H9 (cell line): Measurements from ENCODE around the gene TSTD2. TPM values are rescaled to one million over a fixed set of nuclear protein-coding genes. Genes with fewer than 3 reads are reported as not detected.

ENCODE experiments used
- DNase-seq: peaks from one replicate; pipeline ENCODE4 v3.0.0-alpha.2; 2017
- H2AFZ ChIP-seq: one replicate; pipeline ENCODE4 v1.6.1; 2013; ENCODE audit warnings: mild to moderate bottlenecking, low read length, control low read depth, moderate library complexity
- H2AK5ac ChIP-seq: 2 replicates; pipeline ENCODE4 v1.6.1; 2013; ENCODE audit warnings: low read length, control low read depth, mixed read lengths; ENCODE audit not compliant: insufficient read length
- H2BK120ac ChIP-seq: one replicate; pipeline ENCODE4 v1.6.1; 2013; ENCODE audit warnings: low read depth, mild to moderate bottlenecking, low read length, control low read depth, inconsistent platforms; ENCODE audit not compliant: poor library complexity, severe bottlenecking
- H2BK12ac ChIP-seq: 2 replicates; pipeline ENCODE4 v1.6.1; 2013; ENCODE audit warnings: low read length, control low read depth, mixed read lengths, low read depth; ENCODE audit not compliant: insufficient read length
- H2BK15ac ChIP-seq: 2 replicates; pipeline ENCODE4 v1.6.1; 2013; ENCODE audit warnings: low read depth, low read length, control low read depth
- H2BK20ac ChIP-seq: one replicate; pipeline ENCODE4 v1.6.1; 2013; ENCODE audit warnings: low read depth, mild to moderate bottlenecking, low read length, control low read depth, inconsistent platforms; ENCODE audit not compliant: poor library complexity, severe bottlenecking
- H2BK5ac ChIP-seq: 2 replicates; pipeline ENCODE4 v1.6.1; 2013; ENCODE audit warnings: low read length, control low read depth, mixed read lengths; ENCODE audit not compliant: insufficient read length
- H3K14ac ChIP-seq: 2 replicates; pipeline ENCODE4 v1.6.1; 2013; ENCODE audit warnings: low read length, control low read depth; ENCODE audit not compliant: insufficient read depth
- H3K18ac ChIP-seq: 2 replicates; pipeline ENCODE4 v1.6.1; 2013; ENCODE audit warnings: low read depth, mild to moderate bottlenecking, mixed read lengths, low read length, control low read depth; ENCODE audit not compliant: insufficient read length
- H3K23ac ChIP-seq: 2 replicates; pipeline ENCODE4 v1.6.1; 2013; ENCODE audit warnings: low read length, control low read depth, mixed read lengths, low read depth; ENCODE audit not compliant: insufficient read length
- H3K23me2 ChIP-seq: 2 replicates; pipeline ENCODE4 v1.6.1; 2013; ENCODE audit warnings: low read depth, mild to moderate bottlenecking, mixed read lengths, low read length, control low read depth; ENCODE audit not compliant: insufficient read length, poor library complexity, severe bottlenecking
- H3K27ac ChIP-seq: 2 replicates; pipeline ENCODE4 v1.5.1; 2013; ENCODE audit warnings: low read length, control low read depth, mixed read lengths, low read depth; ENCODE audit not compliant: insufficient read length
- H3K27me3 ChIP-seq: 2 replicates; pipeline ENCODE4 v1.6.1; 2013; ENCODE audit warnings: low read length, control low read depth, inconsistent platforms; ENCODE audit not compliant: insufficient read depth
- H3K4ac ChIP-seq: 2 replicates; pipeline ENCODE4 v1.6.1; 2013; ENCODE audit warnings: low read depth, mild to moderate bottlenecking, control low read depth, inconsistent platforms, low read length, moderate library complexity
- H3K4me1 ChIP-seq: 2 replicates; pipeline ENCODE4 v1.6.1; 2013; ENCODE audit warnings: low read length, control low read depth, inconsistent platforms; ENCODE audit not compliant: insufficient read depth
- H3K4me2 ChIP-seq: 2 replicates; pipeline ENCODE4 v1.6.1; 2013; ENCODE audit warnings: low read length, control low read depth, mixed read lengths; ENCODE audit not compliant: insufficient read length, insufficient read depth
- H3K56ac ChIP-seq: 2 replicates; pipeline ENCODE4 v1.6.1; 2013; ENCODE audit warnings: low read depth, mild to moderate bottlenecking, mixed read lengths, low read length, control low read depth; ENCODE audit not compliant: insufficient read length
- H3K79me1 ChIP-seq: 2 replicates; pipeline ENCODE4 v1.6.1; 2013; ENCODE audit warnings: low read depth, mild to moderate bottlenecking, moderate library complexity, low read length, control low read depth, inconsistent platforms; ENCODE audit not compliant: insufficient read depth, poor library complexity, severe bottlenecking
- H3K79me2 ChIP-seq: 2 replicates; pipeline ENCODE4 v1.6.1; 2013; ENCODE audit warnings: low read length, control low read depth, inconsistent platforms; ENCODE audit not compliant: insufficient read depth
- H3K9ac ChIP-seq: 2 replicates; pipeline ENCODE4 v1.6.1; 2013; ENCODE audit warnings: low read length, control low read depth, mixed read lengths; ENCODE audit not compliant: insufficient read length; ENCODE audit errors: extremely low read depth
- H3K9me3 ChIP-seq: one replicate; pipeline ENCODE4 v1.6.1; 2013; ENCODE audit warnings: low read depth, low read length, inconsistent platforms; ENCODE audit not compliant: control insufficient read depth
- H3T11ph ChIP-seq: one replicate; pipeline ENCODE4 v1.6.1; 2013; ENCODE audit warnings: mild to moderate bottlenecking, low read length, control low read depth, inconsistent platforms
- H4K20me1 ChIP-seq: one replicate; pipeline ENCODE4 v1.6.1; 2013; ENCODE audit not compliant: control insufficient read depth, insufficient read length, insufficient read depth
- H4K5ac ChIP-seq: 2 replicates; pipeline ENCODE4 v1.6.1; 2013; ENCODE audit warnings: low read depth, mild to moderate bottlenecking, mixed read lengths, low read length, control low read depth; ENCODE audit not compliant: insufficient read length
- H4K8ac ChIP-seq: replicated peaks from 2 replicates; pipeline ENCODE4 v1.6.1; 2013; ENCODE audit warnings: low read length, control low read depth, mixed read lengths, low read depth; ENCODE audit not compliant: insufficient read length
- H4K91ac ChIP-seq: 2 replicates; pipeline ENCODE4 v1.6.1; 2013; ENCODE audit warnings: low read depth, mild to moderate bottlenecking, moderate library complexity, mixed read lengths, low read length, control low read depth; ENCODE audit not compliant: insufficient read length
- H3K27ac Mint-ChIP-seq, 3 experiments: 2 replicates in 2 of 3; 3 replicates in 1 of 3; pipeline ENCODE4 v1.8.0; 2020 to 2021; ENCODE audit warnings: mixed read lengths in 3 of 3, mild to moderate bottlenecking in 1 of 3, moderate library complexity in 1 of 3
- H3K27me3 Mint-ChIP-seq: 2 replicates; pipeline ENCODE4 v1.8.0; 2021; ENCODE audit warnings: low read depth, mild to moderate bottlenecking, moderate library complexity, mixed read lengths
- H3K36me3 Mint-ChIP-seq, 3 experiments: 2 replicates in 2 of 3; 3 replicates in 1 of 3; pipeline ENCODE4 v1.8.0; 2020 to 2021; ENCODE audit warnings: low read depth in 3 of 3, mixed read lengths in 3 of 3; ENCODE audit not compliant: insufficient read depth in 1 of 3
- H3K4me1 Mint-ChIP-seq, 2 experiments: 2 replicates each; pipeline ENCODE4 v1.8.0; 2020; ENCODE audit warnings: mixed read lengths in 2 of 2
- H3K4me3 Mint-ChIP-seq, 2 experiments: 2 replicates in 1 of 2; 3 replicates in 1 of 2; pipeline ENCODE4 v1.8.0; 2020 to 2021; ENCODE audit warnings: mild to moderate bottlenecking in 2 of 2, mixed read lengths in 2 of 2, moderate library complexity in 1 of 2
- H3K9me3 Mint-ChIP-seq, 2 experiments: 2 replicates in 1 of 2; 3 replicates in 1 of 2; pipeline ENCODE4 v1.8.0; 2020; ENCODE audit warnings: mild to moderate bottlenecking in 2 of 2, mixed read lengths in 2 of 2, moderate library complexity in 1 of 2
- WGBS: extraction: QIAGEN DNeasy Blood & Tissue Kit; methylation state at CpG from one replicate; pipeline ENCODE4 v1.1.7; 2013; ENCODE audit warnings: missing lambda C conversion rate, low lambda C conversion rate, mixed read lengths; ENCODE audit not compliant: insufficient read length; ENCODE audit errors: extremely low coverage; 5-methylcytosine and 5-hydroxymethylcytosine counted together
- total RNA-seq: library from RNA; stranded (reverse); gene quantifications from 2 replicates; pipeline ENCODE4 v1.2.1, GENCODE V29; 2021
- TF ChIP-seq, protein P1 (sequence below): fragments of 200-600 bp; sonication (generic); conservative IDR thresholded peaks from 3 replicates; pipeline ENCODE4 v1.8.0; 2021; ENCODE audit warnings: antibody characterized with exemption, mild to moderate bottlenecking

TSTD2 gene
- total RNA-seq, 1 experiment from 2014 or later = 23.5 TPM

DNA sequence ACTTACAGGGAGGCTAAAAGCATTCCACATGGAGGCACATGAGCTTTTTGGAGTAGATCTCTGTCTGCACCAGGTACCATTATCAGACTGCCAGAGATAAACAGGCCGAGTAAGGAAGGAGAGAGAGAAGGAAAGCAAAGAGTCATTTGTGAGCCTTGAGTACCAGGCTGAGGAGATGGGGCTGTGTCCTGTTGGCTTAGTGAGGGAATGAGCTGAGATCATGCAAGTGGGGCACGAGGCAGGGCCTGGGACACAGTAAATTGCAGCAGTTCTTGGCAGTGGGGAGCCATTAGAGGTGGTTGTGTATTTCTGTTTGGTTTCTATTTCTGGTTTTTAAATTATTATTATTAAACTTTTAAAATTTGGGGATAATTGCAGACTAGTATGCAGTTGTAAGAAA is 53.3 kb downstream of the TSTD2 start:
- H2BK5ac ChIP-seq = no peak overlapping the region
- no peak overlapping the region for H4K5ac ChIP-seq
- no peaks in the 10 kb centered on the region; the same call in none of the 2 replicates for H3K27me3 Mint-ChIP-seq
- no peaks in the 10 kb centered on the region for H3K36me3 Mint-ChIP-seq
- no peak overlapping the region for H3K4me3 Mint-ChIP-seq
- H3T11ph ChIP-seq = no peak overlapping the region
- H4K8ac ChIP-seq = no peak overlapping the region
- no peaks in the 10 kb centered on the region for H4K20me1 ChIP-seq
- H3K4me2 ChIP-seq = no peak overlapping the region
- H3K27ac Mint-ChIP-seq = no peak overlapping the region
- TF ChIP-seq, protein P1, sequence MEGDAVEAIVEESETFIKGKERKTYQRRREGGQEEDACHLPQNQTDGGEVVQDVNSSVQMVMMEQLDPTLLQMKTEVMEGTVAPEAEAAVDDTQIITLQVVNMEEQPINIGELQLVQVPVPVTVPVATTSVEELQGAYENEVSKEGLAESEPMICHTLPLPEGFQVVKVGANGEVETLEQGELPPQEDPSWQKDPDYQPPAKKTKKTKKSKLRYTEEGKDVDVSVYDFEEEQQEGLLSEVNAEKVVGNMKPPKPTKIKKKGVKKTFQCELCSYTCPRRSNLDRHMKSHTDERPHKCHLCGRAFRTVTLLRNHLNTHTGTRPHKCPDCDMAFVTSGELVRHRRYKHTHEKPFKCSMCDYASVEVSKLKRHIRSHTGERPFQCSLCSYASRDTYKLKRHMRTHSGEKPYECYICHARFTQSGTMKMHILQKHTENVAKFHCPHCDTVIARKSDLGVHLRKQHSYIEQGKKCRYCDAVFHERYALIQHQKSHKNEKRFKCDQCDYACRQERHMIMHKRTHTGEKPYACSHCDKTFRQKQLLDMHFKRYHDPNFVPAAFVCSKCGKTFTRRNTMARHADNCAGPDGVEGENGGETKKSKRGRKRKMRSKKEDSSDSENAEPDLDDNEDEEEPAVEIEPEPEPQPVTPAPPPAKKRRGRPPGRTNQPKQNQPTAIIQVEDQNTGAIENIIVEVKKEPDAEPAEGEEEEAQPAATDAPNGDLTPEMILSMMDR = no peak
- no peak overlapping the region for H2AK5ac ChIP-seq
- H3K79me1 ChIP-seq = no peaks in the 10 kb centered on the region
- H3K18ac ChIP-seq = no peak overlapping the region
- H2BK120ac ChIP-seq = no peak overlapping the region
- H3K9ac ChIP-seq = no peak overlapping the region
- no peak overlapping the region for H3K56ac ChIP-seq
- no peak overlapping the region for H2BK15ac ChIP-seq
- no peak overlapping the region for H3K4ac ChIP-seq
- H3K9me3 Mint-ChIP-seq = no peaks in the 10 kb centered on the region
- no peaks in the 10 kb centered on the region for H3K27me3 ChIP-seq
- H2BK12ac ChIP-seq = no peak overlapping the region
- DNase-seq = no peak
- H3K27ac ChIP-seq = no peak overlapping the region
- H4K91ac ChIP-seq = no peak overlapping the region
- no peak overlapping the region for H2BK20ac ChIP-seq
- H3K23me2 ChIP-seq = no peaks in the 10 kb centered on the region
- no peaks in the 10 kb centered on the region for H3K79me2 ChIP-seq
- no peak overlapping the region for H3K23ac ChIP-seq
- H3K14ac ChIP-seq = no peak overlapping the region
- WGBS = no CpG with 5 or more reads among the region's 2 CpGs
- no peaks in the 10 kb centered on the region for H3K9me3 ChIP-seq
- no peaks in the 10 kb centered on the region for H3K4me1 ChIP-seq
- H2AFZ ChIP-seq = no peak overlapping the region
- H3K4me1 Mint-ChIP-seq = no peaks in the 10 kb centered on the region; a peak in 1 of 4 replicates
